Gastroesophageal sphincter (tissue), 4 donors: ENCODE measurements around the gene EAF1. TPM values are rescaled to one million over a fixed set of nuclear protein-coding genes. Genes with fewer than 3 reads are reported as not detected.
"Not testable (repeated sequence)": the region's sequence is repeated elsewhere in the genome, so short reads cannot be mapped to it uniquely, and the experiment has no call there.

Source experiments
- ATAC-seq: fragments of 150-250 bp; one replicate; pipeline ENCODE4 v1.9.1; 2016; ENCODE audit warnings: mild to moderate bottlenecking, moderate library complexity
- H3K27ac ChIP-seq, 4 donors: fragments of 200-600 bp; sonication (generic) in 3 of 4; 1 replicate in 3 of 4; 2 replicates in 1 of 4; pipeline ENCODE4 v1.5.1; 2016 to 2019
- H3K27me3 ChIP-seq: fragments of 200-600 bp; sonication (generic); one replicate; pipeline ENCODE4 v1.5.1; 2019
- H3K36me3 ChIP-seq, 2 donors: fragments of 200-600 bp; sonication (generic); one replicate each; pipeline ENCODE4 v1.5.1; 2019; ENCODE audit warnings: control low read depth in 1 of 2
- H3K4me1 ChIP-seq, 3 donors: fragments of 200-600 bp; sonication (generic); 1 replicate in 2 of 3; 2 replicates in 1 of 3; pipeline ENCODE4 v1.5.1; 2016 to 2019; ENCODE audit warnings: control low read depth in 2 of 3
- H3K4me3 ChIP-seq, 2 donors: fragments of 200-600 bp; sonication (generic); one replicate each; pipeline ENCODE4 v1.5.1; 2019; ENCODE audit warnings: mild to moderate bottlenecking in 1 of 2, moderate library complexity in 1 of 2
- H3K9me3 ChIP-seq, 3 donors: fragments of 200-600 bp; sonication (generic); one replicate each; pipeline ENCODE4 v1.5.1; 2017 to 2019; ENCODE audit warnings: control low read depth in 2 of 3
- EP300 ChIP-seq: sonication (generic); formaldehyde crosslinking; IDR thresholded peaks from one replicate; pipeline ENCODE4 v1.6.1; 2017; ENCODE audit warnings: antibody characterized with exemption, mild to moderate bottlenecking
- POLR2A ChIP-seq, 2 donors: fragments of 450-650 bp; IDR thresholded peaks; one replicate each; pipeline ENCODE4 v1.6.1; 2017; ENCODE audit warnings: antibody characterized with exemption in 2 of 2, mild to moderate bottlenecking in 2 of 2, moderate library complexity in 1 of 2
- POLR2AphosphoS5 ChIP-seq: sonication (generic); formaldehyde crosslinking; IDR thresholded peaks from one replicate; pipeline ENCODE4 v1.6.1; 2017; ENCODE audit warnings: antibody characterized with exemption
- WGBS, 2 donors: methylation state at CpG; one replicate each; pipeline ENCODE4 v1.1.5; 2018; ENCODE audit warnings: low coverage in 1 of 2; 5-methylcytosine and 5-hydroxymethylcytosine counted together
- total RNA-seq, 4 donors: library from RNA; depleted of rRNA; stranded (reverse); fragments of >200 nt; gene quantifications; one replicate each; pipeline ENCODE4 v1.1.0, GENCODE V29; 2016
- TF ChIP-seq, protein P1 (sequence below), 4 experiments: fragments of 200-600 bp in 2 of 4; fragments of 450-650 bp in 2 of 4; sonication (generic) in 1 of 4; IDR thresholded peaks; one replicate each; pipeline ENCODE4 v1.5.1; 2017 to 2019; ENCODE audit warnings: antibody characterized with exemption in 4 of 4, mild to moderate bottlenecking in 2 of 4, moderate library complexity in 2 of 4

EAF1 gene
- total RNA-seq, 4 donors from 2014 or later: 10.3 to 18.6 (median 15.6) TPM

DNA sequence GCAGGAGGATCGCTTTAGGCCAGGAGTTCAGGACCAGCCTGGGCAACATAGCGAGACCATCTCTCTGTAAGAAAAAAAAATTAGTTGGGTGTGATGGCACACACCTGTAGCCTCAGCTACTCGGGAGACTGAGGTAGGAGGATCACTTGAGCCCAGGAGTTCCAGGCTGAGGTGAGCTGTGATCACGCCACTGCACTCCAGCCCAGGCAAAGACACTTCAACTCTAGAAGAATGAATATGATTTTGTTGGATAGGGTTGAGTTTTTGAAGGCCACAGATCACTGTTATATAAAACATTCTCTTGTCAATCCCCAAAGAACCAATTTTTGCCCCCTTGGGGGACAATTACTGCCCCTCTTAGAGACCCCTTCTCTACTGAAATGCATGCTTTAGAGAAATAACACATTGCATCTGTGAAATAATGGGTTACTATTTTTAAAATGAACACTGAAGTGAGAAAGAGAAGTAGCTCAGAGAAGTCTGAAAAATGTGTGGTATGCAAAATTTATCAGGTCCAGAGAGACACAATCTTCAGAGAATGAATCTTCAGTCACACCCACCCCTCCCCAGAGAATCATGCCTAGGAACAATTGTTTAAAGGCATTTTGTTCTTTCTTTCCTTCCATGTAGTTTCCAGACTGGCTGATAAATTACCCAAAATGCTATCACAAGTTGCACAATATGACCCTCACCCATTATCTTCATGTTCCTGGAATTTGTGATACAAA lies 42.7 kb upstream of the EAF1 start:
- WGBS, 2 donors: 79 to 86% methylated on average over 2 to 4 of the region's 4 CpGs
- Histone ChIP-seq H3K9me3 (peaks cover 0 to 15% (median 0%) of the 10 kb centered on the region in 3 donors), H3K27ac (no peak overlapping the region), H3K4me1 (no peaks in the 10 kb centered on the region), H3K4me3 (no peak overlapping the region), H3K27me3 (no peaks in the 10 kb centered on the region), H3K36me3 (no peaks in the 10 kb centered on the region)
- no peak for ATAC-seq
- TF ChIP-seq POLR2A (IDR thresholded peaks at IDR 0.05) (no peak), EP300 (no peak), POLR2AphosphoS5 (no peak)
- TF ChIP-seq, protein P1, sequence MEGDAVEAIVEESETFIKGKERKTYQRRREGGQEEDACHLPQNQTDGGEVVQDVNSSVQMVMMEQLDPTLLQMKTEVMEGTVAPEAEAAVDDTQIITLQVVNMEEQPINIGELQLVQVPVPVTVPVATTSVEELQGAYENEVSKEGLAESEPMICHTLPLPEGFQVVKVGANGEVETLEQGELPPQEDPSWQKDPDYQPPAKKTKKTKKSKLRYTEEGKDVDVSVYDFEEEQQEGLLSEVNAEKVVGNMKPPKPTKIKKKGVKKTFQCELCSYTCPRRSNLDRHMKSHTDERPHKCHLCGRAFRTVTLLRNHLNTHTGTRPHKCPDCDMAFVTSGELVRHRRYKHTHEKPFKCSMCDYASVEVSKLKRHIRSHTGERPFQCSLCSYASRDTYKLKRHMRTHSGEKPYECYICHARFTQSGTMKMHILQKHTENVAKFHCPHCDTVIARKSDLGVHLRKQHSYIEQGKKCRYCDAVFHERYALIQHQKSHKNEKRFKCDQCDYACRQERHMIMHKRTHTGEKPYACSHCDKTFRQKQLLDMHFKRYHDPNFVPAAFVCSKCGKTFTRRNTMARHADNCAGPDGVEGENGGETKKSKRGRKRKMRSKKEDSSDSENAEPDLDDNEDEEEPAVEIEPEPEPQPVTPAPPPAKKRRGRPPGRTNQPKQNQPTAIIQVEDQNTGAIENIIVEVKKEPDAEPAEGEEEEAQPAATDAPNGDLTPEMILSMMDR (IDR thresholded peaks at IDR 0.05): no peak

DNA sequence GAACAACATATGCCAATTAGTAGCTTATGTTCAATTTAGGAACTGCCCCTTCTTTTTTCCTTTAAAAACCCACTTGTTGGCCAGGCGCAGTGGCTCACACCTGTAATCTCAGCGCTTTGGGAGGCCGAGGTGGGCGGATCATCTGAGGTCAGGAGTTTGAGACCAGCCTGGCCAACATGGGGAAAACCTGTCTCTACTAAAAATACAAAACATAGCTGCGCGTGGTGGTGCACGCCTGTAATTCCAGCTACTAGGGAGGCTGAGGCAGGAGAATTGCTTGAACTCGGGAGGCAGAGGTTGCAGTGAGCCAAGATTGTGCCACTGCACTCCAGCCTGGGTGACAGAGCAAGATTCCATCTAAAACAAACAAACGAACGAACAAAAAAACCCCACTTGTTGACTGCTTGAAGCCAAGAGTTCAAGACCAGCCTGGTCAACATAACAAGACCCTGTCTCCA lies 42.1 kb upstream of the EAF1 start:
- 67 to 75% methylated on average over 3 to 5 of the region's 10 CpGs for WGBS, 2 donors
- H3K27ac ChIP-seq, H3K36me3 ChIP-seq, H3K27me3 ChIP-seq, ATAC-seq, H3K4me3 ChIP-seq, H3K4me1 ChIP-seq: not testable (repeated sequence)
- peaks cover 0 to 15% (median 0%) of the 10 kb centered on the region in 3 donors for H3K9me3 ChIP-seq

DNA sequence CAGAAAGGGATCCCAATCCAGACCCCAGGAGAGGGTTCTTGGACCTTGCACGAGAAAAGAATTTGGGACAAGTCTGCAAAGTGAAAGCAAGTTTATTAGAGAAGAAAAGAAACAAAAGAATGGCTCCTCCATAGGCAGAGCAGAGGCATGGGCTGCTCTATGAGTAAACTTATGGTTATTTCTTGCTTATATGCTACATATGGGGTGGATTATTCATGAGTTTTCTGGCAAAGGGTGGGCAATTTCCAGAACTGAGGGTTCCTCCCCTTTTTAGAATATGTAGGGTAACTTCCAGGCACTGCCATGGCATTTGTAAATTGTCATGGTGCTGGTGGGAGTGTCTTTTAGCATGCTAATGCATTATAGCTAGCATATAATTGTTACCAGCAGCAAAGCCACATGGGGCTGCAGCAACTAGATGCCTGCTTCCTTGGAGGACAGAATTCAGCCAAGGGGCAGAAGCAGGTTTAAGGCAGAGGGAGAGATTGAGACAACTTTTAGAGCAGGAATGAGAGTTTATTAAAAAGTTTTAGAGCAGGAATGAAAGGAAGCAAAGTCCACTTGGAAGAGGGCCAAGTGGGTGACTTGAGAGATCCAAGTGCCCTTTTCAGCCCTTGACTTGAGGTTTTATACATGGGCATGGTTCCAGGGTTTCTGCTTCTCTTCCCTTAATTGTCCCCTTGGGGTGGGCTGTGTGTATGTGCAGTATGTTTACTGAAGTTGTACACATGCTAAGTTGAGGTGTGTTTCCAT lies 41.3 kb upstream of the EAF1 start:
- H3K4me3 ChIP-seq: no peak overlapping the region
- H3K36me3 ChIP-seq: no peaks in the 10 kb centered on the region
- H3K9me3 ChIP-seq: peaks cover 0 to 15% (median 0%) of the 10 kb centered on the region in 3 donors
- 92% methylated on average over 1 of the region's 1 CpG; no CpG with 5 or more reads in 1 of the 2 donors for WGBS, 2 donors
- H3K27me3 ChIP-seq: no peaks in the 10 kb centered on the region
- no peak for ATAC-seq
- TF ChIP-seq EP300: no peak
- no peak overlapping the region for H3K27ac ChIP-seq
- no peaks in the 10 kb centered on the region for H3K4me1 ChIP-seq

DNA sequence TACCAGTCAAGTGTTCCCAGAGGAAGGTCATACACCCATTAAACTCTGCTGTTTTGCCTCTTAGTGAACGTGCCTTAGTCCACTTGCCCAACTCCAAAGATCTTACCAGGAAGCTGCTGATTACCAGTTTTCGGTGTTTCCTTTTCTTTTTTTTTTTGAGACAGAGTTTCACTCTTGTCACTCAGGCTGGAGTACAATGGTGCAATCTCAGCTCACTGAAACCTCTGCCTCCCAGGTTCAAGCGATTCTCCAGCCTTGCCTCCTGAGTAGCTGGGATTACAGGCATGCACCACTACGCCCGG lies 40.8 kb upstream of the EAF1 start:
- 73 to 94% methylated on average over 4 to 5 of the region's 5 CpGs for WGBS, 2 donors
- not testable (repeated sequence) for H3K36me3 ChIP-seq, H3K27ac ChIP-seq, H3K4me3 ChIP-seq, H3K27me3 ChIP-seq, ATAC-seq, H3K4me1 ChIP-seq
- peaks cover 0 to 15% (median 0%) of the 10 kb centered on the region in 3 donors for H3K9me3 ChIP-seq

DNA sequence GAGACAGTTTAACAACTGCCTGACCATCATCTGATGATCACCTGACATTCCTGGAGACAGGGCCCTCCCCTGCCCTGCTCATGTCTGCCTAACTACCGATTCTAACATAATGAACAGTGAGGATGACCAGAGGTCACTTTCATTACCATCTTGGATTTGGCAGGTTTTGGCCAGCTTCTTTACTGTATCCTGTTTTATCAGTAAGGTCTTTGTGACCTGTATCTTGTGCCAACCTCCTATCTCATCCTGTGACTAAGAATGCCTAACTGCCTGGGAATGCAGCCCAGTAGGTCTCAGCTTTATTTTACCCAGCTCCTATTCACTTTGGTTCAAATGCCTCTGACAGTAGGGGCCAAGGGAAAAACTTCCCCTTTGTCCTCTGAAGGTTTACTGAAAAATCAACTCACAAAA lies 40.2 kb upstream of the EAF1 start:
- 50 to 67% methylated on average over 1 of the region's 1 CpG for WGBS, 2 donors
- Histone ChIP-seq H3K27me3 (no peaks in the 10 kb centered on the region), H3K36me3 (no peaks in the 10 kb centered on the region), H3K27ac (no peak overlapping the region), H3K4me3 (no peak overlapping the region), H3K4me1 (no peaks in the 10 kb centered on the region), H3K9me3 (peaks cover 0 to 15% (median 0%) of the 10 kb centered on the region in 3 donors)
- TF ChIP-seq POLR2A (IDR thresholded peaks at IDR 0.05): no peak
- TF ChIP-seq, protein P1 (IDR thresholded peaks at IDR 0.05): no peak
- TF ChIP-seq POLR2AphosphoS5: no peak
- no peak for TF ChIP-seq EP300
- ATAC-seq: no peak

DNA sequence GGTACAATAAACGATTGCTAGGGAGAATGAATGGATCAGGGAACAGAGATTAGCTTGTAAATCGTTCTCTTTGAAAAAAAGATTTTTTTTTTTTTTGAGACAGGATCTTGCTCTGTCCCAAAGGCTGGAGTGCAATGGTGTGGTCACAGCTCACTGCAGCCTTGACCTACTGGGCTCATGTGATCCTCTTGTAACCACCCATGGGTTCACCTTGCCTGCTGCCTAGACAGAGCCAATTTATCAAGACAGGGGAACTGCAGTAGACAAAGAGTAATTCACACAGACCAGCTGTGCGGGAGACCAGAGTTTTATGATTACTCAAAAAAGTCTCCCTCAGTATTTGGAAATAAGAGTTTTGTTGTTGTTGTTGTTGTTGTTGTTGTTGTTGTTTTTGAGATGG lies 39.7 kb upstream of the EAF1 start:
- Histone ChIP-seq H3K27ac (no peak overlapping the region), H3K4me3 (no peak overlapping the region), H3K36me3 (no peaks in the 10 kb centered on the region), H3K27me3 (no peaks in the 10 kb centered on the region), H3K4me1 (no peaks in the 10 kb centered on the region), H3K9me3 (peaks cover 0 to 15% (median 0%) of the 10 kb centered on the region in 3 donors)
- 73 to 80% methylated on average over 2 to 3 of the region's 3 CpGs for WGBS, 2 donors
- TF ChIP-seq EP300: no peak
- TF ChIP-seq POLR2AphosphoS5: no peak
- TF ChIP-seq, protein P1 (IDR thresholded peaks at IDR 0.05): no peak
- TF ChIP-seq POLR2A (IDR thresholded peaks at IDR 0.05): no peak
- no peak for ATAC-seq

DNA sequence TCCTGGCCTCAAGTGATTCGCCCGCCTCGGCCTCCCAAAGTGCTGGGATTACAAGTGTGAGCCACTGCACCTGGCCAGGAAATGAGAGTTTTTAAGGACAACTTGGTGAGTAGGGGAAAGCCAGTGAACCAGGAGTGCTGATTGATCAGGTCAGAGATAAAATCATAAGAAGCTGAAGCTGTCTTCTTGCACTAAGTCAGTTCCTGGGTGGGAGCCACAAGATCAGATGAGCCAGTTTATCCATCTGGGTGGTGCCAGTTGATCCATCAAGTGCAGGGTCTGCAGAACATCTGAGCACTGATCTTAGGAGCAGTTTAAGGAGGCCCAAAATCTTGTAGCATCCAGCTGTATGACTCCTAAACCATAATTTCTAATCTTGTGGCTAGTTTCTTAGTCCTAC lies 39.1 kb upstream of the EAF1 start:
- peaks cover 0 to 15% (median 0%) of the 10 kb centered on the region in 3 donors for H3K9me3 ChIP-seq
- not testable (repeated sequence) for ATAC-seq, H3K27ac ChIP-seq, H3K4me3 ChIP-seq, H3K4me1 ChIP-seq, H3K27me3 ChIP-seq, H3K36me3 ChIP-seq
- no CpG with 5 or more reads among the region's 3 CpGs for WGBS, 2 donors
